Measurements from ENCODE around the gene LTA.

GRCh38 chr6:31588871-31589650 lies 17.0 kb downstream of the LTA start:
- TF ChIP-seq CTCF (IDR thresholded peaks at IDR 0.05; ENCODE audit: low read length), result no peak
- TF ChIP-seq EZH2 (optimal IDR thresholded peaks at IDR 0.05; ENCODE audit: low read depth, low read length), result no peak
- TF ChIP-seq EZH2phosphoT487 (IDR thresholded peaks at IDR 0.05; ENCODE audit: low read length), result no peak
